HL-60 (cell line): ENCODE results near the gene CNOT10.

ENCODE experiments used
- DNase-seq, 2 experiments: peaks; one replicate each; pipeline ENCODE4 v3.0.0-alpha.2; 2010 to 2020; ENCODE audit warnings: low read depth in 1 of 2, low spot score in 1 of 2
- H3K27ac ChIP-seq: fragments of 250-450 bp; sonication (Bioruptor Pico); replicated peaks from 2 replicates; pipeline ENCODE4 v1.5.1; 2020; ENCODE audit warnings: mild to moderate bottlenecking, moderate library complexity
- H3K27me3 ChIP-seq: fragments of 250-450 bp; sonication (Bioruptor Pico); 2 replicates; pipeline ENCODE4 v1.5.1; 2021; ENCODE audit warnings: mild to moderate bottlenecking, moderate library complexity; ENCODE audit not compliant: insufficient read depth, poor library complexity, severe bottlenecking
- H3K4me3 ChIP-seq: replicated peaks from 2 replicates; pipeline ENCODE4 v1.5.1; 2011; ENCODE audit warnings: mild to moderate bottlenecking, control low read depth, low read length; ENCODE audit not compliant: insufficient read depth
- CTCF ChIP-seq: IDR thresholded peaks from one replicate; pipeline ENCODE4 v1.5.1; 2011; ENCODE audit warnings: low read length, control low read depth, inconsistent platforms; ENCODE audit not compliant: insufficient read depth
- GABPA ChIP-seq: IDR thresholded peaks from 2 replicates; pipeline ENCODE4 v1.6.1; 2012; ENCODE audit warnings: low read depth
- POLR2AphosphoS5 ChIP-seq: IDR thresholded peaks from 2 replicates; pipeline ENCODE4 v1.6.1; 2012; ENCODE audit warnings: low read depth
- REST ChIP-seq: IDR thresholded peaks from 2 replicates; pipeline ENCODE4 v1.6.1; 2012; ENCODE audit warnings: low read depth; ENCODE audit not compliant: insufficient replicate concordance
- SPI1 ChIP-seq: IDR thresholded peaks from 2 replicates; pipeline ENCODE4 v1.6.1; 2012; ENCODE audit warnings: low read depth, mild to moderate bottlenecking, borderline replicate concordance

CNOT10 gene

GRCh38 chr3:32696523-32696922 is 11.5 kb downstream of the CNOT10 start:
- Histone ChIP-seq H3K27me3 (no peaks in the 10 kb centered on the region), H3K4me3 (no peak overlapping the region), H3K27ac (no peak overlapping the region)
- TF ChIP-seq GABPA: no peak
- DNase-seq: no peak

GRCh38 chr3:32698506-32698905 is 13.5 kb downstream of the CNOT10 start:
- DNase-seq: no peak
- TF ChIP-seq REST (no peak), CTCF (no peak)
- H3K4me3 ChIP-seq: no peak overlapping the region

GRCh38 chr3:32699429-32699828 is 14.4 kb downstream of the CNOT10 start:
- TF ChIP-seq SPI1: no peak
- no peak for TF ChIP-seq REST
- no peak for TF ChIP-seq POLR2AphosphoS5
- TF ChIP-seq CTCF: no peak
- no peak for TF ChIP-seq GABPA
- DNase-seq: no peak
- no peak overlapping the region for H3K4me3 ChIP-seq
- no peaks in the 10 kb centered on the region for H3K27me3 ChIP-seq
- H3K27ac ChIP-seq: no peak overlapping the region

More at GRCh38 chr3:32698506-32698905, 13.5 kb downstream of the CNOT10 start:
- Histone ChIP-seq H3K27me3 (no peaks in the 10 kb centered on the region), H3K27ac (no peak overlapping the region)

- no peak overlapping the region for H3K27ac ChIP-seq
- H3K4me3 ChIP-seq: no peak overlapping the region
- no peak for DNase-seq
- H3K27me3 ChIP-seq: no peaks in the 10 kb centered on the region
- TF ChIP-seq CTCF (no peak), SPI1 (no peak), REST (no peak), POLR2AphosphoS5 (no peak), GABPA (no peak)
Measured at GRCh38 chr3:32700244-32700643, 15.3 kb downstream of the CNOT10 start.
